WTC11 (cell line): Measurements from ENCODE around the gene CDH1. TPM values are rescaled to one million over a fixed set of nuclear protein-coding genes. Genes with fewer than 3 reads are reported as not detected.

Source experiments
- ATAC-seq: fragments of 200-7000 bp; cut with Tn5 transposase; 2 replicates; pipeline ENCODE4 v1.10.0; 2021; ENCODE audit warnings: mild to moderate bottlenecking, moderate library complexity
- CTCF ChIA-PET: fragments of 300-600 bp; sonication (Branson Sonifier 250); formaldehyde crosslinking; loops from one replicate; lab custom pipeline; 2021; ENCODE audit warnings: antibody characterized with exemption; lab: Charles Lee
- POLR2A ChIA-PET: fragments of 350-600 bp; sonication (Branson Sonifier 250); formaldehyde crosslinking; loops from one replicate; lab custom pipeline; 2021; ENCODE audit warnings: antibody characterized with exemption; lab: Charles Lee
- DNase-seq: peaks from one replicate; pipeline ENCODE4 v3.0.0; 2021; ENCODE audit warnings: low spot score
- H3K27ac Mint-ChIP-seq: 2 replicates; pipeline ENCODE4 v1.8.0; 2021; ENCODE audit warnings: mixed read lengths
- H3K27me3 Mint-ChIP-seq: 2 replicates; pipeline ENCODE4 v1.8.0; 2021; ENCODE audit warnings: low read depth, mild to moderate bottlenecking, moderate library complexity, mixed read lengths
- H3K36me3 Mint-ChIP-seq: 2 replicates; pipeline ENCODE4 v1.8.0; 2021; ENCODE audit warnings: mixed read lengths
- H3K4me1 Mint-ChIP-seq: 2 replicates; pipeline ENCODE4 v1.8.0; 2022; ENCODE audit warnings: mixed read lengths
- H3K4me3 Mint-ChIP-seq: 2 replicates; pipeline ENCODE4 v1.8.0; 2021; ENCODE audit warnings: mild to moderate bottlenecking, moderate library complexity, mixed read lengths
- H3K9me3 Mint-ChIP-seq: 2 replicates; pipeline ENCODE4 v1.8.0; 2021; ENCODE audit warnings: mixed read lengths
- ARID4B ChIP-seq: sonication (generic); formaldehyde crosslinking; IDR thresholded peaks from 2 replicates; pipeline ENCODE4 v1.8.0; 2023; ENCODE audit warnings: missing genetic modification reagents, mild to moderate bottlenecking, borderline replicate concordance
- CBFB ChIP-seq: sonication (generic); formaldehyde crosslinking; IDR thresholded peaks from 2 replicates; pipeline ENCODE4 v1.8.1; 2022; ENCODE audit warnings: mild to moderate bottlenecking, low read depth, missing genetic modification reagents
- E2F4 ChIP-seq: sonication (generic); formaldehyde crosslinking; IDR thresholded peaks from 2 replicates; pipeline ENCODE4 v1.8.1; 2022; ENCODE audit warnings: low read depth, mild to moderate bottlenecking, moderate library complexity, missing genetic modification reagents, borderline replicate concordance
- E2F5 ChIP-seq: sonication (generic); formaldehyde crosslinking; IDR thresholded peaks from 2 replicates; pipeline ENCODE4 v1.8.1; 2022; ENCODE audit warnings: mild to moderate bottlenecking, moderate library complexity, missing genetic modification reagents
- EMX1 ChIP-seq: fragments of 250-450 bp; sonication (Bioruptor Pico); IDR thresholded peaks from 2 replicates; pipeline ENCODE4 v1.8.0; 2021; ENCODE audit warnings: mild to moderate bottlenecking
- PREB ChIP-seq: sonication (generic); formaldehyde crosslinking; IDR thresholded peaks from 2 replicates; pipeline ENCODE4 v1.8.1; 2022; ENCODE audit warnings: mild to moderate bottlenecking, missing genetic modification reagents, moderate library complexity, borderline replicate concordance
- ZNF281 ChIP-seq: sonication (generic); formaldehyde crosslinking; IDR thresholded peaks from 2 replicates; pipeline ENCODE4 v1.8.0; 2023; ENCODE audit warnings: mild to moderate bottlenecking, missing genetic modification reagents
- ZNF317 ChIP-seq: sonication (generic); formaldehyde crosslinking; IDR thresholded peaks from 2 replicates; pipeline ENCODE4 v1.8.1; 2023; ENCODE audit warnings: low read depth, mild to moderate bottlenecking, moderate library complexity, missing genetic modification reagents, borderline replicate concordance
- ZNF671 ChIP-seq: fragments of 250-450 bp; sonication (Bioruptor Pico); IDR thresholded peaks from 2 replicates; pipeline ENCODE4 v1.8.0; 2021; ENCODE audit warnings: mild to moderate bottlenecking
- total RNA-seq: library from RNA; stranded (reverse); gene quantifications from 3 replicates; pipeline ENCODE4 v1.2.3, GENCODE V29; 2021
- TF ChIP-seq, protein P1 (sequence below): sonication (generic); formaldehyde crosslinking; IDR thresholded peaks from 2 replicates; pipeline ENCODE4 v1.8.1; 2022; ENCODE audit warnings: low read depth, missing genetic modification reagents, borderline replicate concordance
- TF ChIP-seq, protein P2 (sequence below): sonication (generic); formaldehyde crosslinking; IDR thresholded peaks from 2 replicates; pipeline ENCODE4 v1.8.1; 2023; ENCODE audit warnings: mild to moderate bottlenecking, missing genetic modification reagents
- TF ChIP-seq, protein P3 (sequence below): sonication (generic); formaldehyde crosslinking; IDR thresholded peaks from 2 replicates; pipeline ENCODE4 v1.8.0; 2022; ENCODE audit warnings: mild to moderate bottlenecking, missing genetic modification reagents
- TF ChIP-seq, protein P4 (sequence below): sonication (generic); formaldehyde crosslinking; IDR thresholded peaks from 2 replicates; pipeline ENCODE4 v1.8.0; 2022; ENCODE audit warnings: mild to moderate bottlenecking, missing genetic modification reagents

CDH1 gene
- total RNA-seq, 1 experiment from 2014 or later: 278 TPM

DNA sequence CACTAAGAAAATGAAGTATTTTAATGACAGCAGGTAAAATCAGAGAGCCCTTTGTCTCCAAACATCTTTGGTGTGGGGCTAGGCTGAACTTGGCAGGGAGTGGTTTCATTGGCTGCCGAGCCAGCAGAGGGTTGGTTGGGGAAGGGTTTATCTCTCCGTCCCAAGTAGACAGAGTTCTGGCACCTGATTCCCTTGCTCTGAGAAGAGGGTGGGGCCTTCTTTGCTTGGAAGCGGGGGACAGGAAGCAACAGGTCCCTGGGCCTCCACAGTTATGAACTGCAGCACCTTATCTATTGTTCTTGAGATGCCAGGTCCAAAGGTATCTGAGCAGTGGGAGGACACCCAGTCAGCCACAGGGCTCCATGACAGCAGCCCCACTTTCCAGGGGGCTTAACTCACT is 12.3 kb upstream of the CDH1 start (continued):
- no peak for TF ChIP-seq ARID4B (CRISPR knock-in tag)

- DNase-seq (no peak), ATAC-seq (no peak)
- Mint-ChIP-seq H3K4me1 (peaks cover 19% of the 10 kb centered on the region), H3K9me3 (no peaks in the 10 kb centered on the region), H3K27me3 (no peaks in the 10 kb centered on the region), H3K36me3 (no peaks in the 10 kb centered on the region), H3K27ac (peak overlapping the region; percentile 44; the same call in 1 of the 2 replicates), H3K4me3 (no peak overlapping the region)
- CTCF ChIA-PET: no interaction called here
- POLR2A ChIA-PET: no interaction called here
- TF ChIP-seq E2F5 (CRISPR knock-in tag) (no peak), CBFB (CRISPR knock-in tag) (no peak), PREB (CRISPR knock-in tag) (no peak), ZNF281 (CRISPR knock-in tag) (no peak), ZNF671 (no peak), EMX1 (CRISPR knock-in tag) (no peak), E2F4 (CRISPR knock-in tag) (no peak), ZNF317 (no peak)
- TF ChIP-seq, protein P1, sequence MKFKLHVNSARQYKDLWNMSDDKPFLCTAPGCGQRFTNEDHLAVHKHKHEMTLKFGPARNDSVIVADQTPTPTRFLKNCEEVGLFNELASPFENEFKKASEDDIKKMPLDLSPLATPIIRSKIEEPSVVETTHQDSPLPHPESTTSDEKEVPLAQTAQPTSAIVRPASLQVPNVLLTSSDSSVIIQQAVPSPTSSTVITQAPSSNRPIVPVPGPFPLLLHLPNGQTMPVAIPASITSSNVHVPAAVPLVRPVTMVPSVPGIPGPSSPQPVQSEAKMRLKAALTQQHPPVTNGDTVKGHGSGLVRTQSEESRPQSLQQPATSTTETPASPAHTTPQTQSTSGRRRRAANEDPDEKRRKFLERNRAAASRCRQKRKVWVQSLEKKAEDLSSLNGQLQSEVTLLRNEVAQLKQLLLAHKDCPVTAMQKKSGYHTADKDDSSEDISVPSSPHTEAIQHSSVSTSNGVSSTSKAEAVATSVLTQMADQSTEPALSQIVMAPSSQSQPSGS (CRISPR knock-in tag): no peak
- TF ChIP-seq, protein P2, sequence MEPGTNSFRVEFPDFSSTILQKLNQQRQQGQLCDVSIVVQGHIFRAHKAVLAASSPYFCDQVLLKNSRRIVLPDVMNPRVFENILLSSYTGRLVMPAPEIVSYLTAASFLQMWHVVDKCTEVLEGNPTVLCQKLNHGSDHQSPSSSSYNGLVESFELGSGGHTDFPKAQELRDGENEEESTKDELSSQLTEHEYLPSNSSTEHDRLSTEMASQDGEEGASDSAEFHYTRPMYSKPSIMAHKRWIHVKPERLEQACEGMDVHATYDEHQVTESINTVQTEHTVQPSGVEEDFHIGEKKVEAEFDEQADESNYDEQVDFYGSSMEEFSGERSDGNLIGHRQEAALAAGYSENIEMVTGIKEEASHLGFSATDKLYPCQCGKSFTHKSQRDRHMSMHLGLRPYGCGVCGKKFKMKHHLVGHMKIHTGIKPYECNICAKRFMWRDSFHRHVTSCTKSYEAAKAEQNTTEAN (CRISPR knock-in tag): no peak
- TF ChIP-seq, protein P3, sequence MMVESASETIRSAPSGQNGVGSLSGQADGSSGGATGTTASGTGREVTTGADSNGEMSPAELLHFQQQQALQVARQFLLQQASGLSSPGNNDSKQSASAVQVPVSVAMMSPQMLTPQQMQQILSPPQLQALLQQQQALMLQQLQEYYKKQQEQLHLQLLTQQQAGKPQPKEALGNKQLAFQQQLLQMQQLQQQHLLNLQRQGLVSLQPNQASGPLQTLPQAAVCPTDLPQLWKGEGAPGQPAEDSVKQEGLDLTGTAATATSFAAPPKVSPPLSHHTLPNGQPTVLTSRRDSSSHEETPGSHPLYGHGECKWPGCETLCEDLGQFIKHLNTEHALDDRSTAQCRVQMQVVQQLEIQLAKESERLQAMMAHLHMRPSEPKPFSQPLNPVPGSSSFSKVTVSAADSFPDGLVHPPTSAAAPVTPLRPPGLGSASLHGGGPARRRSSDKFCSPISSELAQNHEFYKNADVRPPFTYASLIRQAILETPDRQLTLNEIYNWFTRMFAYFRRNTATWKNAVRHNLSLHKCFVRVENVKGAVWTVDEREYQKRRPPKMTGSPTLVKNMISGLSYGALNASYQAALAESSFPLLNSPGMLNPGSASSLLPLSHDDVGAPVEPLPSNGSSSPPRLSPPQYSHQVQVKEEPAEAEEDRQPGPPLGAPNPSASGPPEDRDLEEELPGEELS (CRISPR knock-in tag): no peak
- TF ChIP-seq, protein P4, sequence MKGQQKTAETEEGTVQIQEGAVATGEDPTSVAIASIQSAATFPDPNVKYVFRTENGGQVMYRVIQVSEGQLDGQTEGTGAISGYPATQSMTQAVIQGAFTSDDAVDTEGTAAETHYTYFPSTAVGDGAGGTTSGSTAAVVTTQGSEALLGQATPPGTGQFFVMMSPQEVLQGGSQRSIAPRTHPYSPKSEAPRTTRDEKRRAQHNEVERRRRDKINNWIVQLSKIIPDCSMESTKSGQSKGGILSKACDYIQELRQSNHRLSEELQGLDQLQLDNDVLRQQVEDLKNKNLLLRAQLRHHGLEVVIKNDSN (CRISPR knock-in tag): no peak
Observed at GRCh38 chr16:68728523-68728922, 8.6 kb upstream of the CDH1 start.
